ENCODE data around the gene GAA. TPM values are rescaled to one million over a fixed set of nuclear protein-coding genes. Genes with fewer than 3 reads are reported as not detected.

GAA gene
- total and polyA plus RNA-seq, 2 of the 4 experiments (the other 2 are of a cell fraction) = 2.2 to 14.8 TPM

- dilution Hi-C loops (cut with HindIII; ENCODE audit: low sequenced_read_pairs, unreplicated experiment) (no loop called here), intact Hi-C loops (cut with micrococcal nuclease) (no loop called here), in situ Hi-C loops (cut with MboI; ENCODE audit: low sequenced_read_pairs) (no loop called here)
- Histone ChIP-seq H2AFZ (replicated peaks; ENCODE audit: low read length, poor library complexity) (peak overlapping the region; percentile 41), H3K36me3 (ENCODE audit: control insufficient read depth, insufficient read depth, low read length) (peaks cover 3% of the 10 kb centered on the region; the same call in 1 of the 2 replicates), H4K20me1 (ENCODE audit: insufficient read depth, low read length) (no peaks in the 10 kb centered on the region), H3K9ac (ENCODE audit: low read depth, low read length) (no peak overlapping the region), H3K4me2 (ENCODE audit: low read depth, low read length) (no peak overlapping the region), H3K4me3 (ENCODE audit: insufficient read depth, low read depth, low read length) (no peak overlapping the region), H2BK20ac (ENCODE audit: low read depth, low read length) (no peak overlapping the region), H2BK15ac (ENCODE audit: low read depth, low read length) (no peak overlapping the region), H4K5ac (ENCODE audit: low read depth, low read length) (no peak overlapping the region), H4K91ac (ENCODE audit: insufficient read depth, low read depth, low read length) (no peak overlapping the region), H3K18ac (ENCODE audit: low read depth, low read length) (no peak overlapping the region), H3K4me1 (ENCODE audit: control insufficient read depth, insufficient read depth, low read length) (peaks cover 5% of the 10 kb centered on the region), H4K8ac (ENCODE audit: low read depth in 2 of 2, low read length in 2 of 2) (no peak overlapping the region), H3K23ac (ENCODE audit: low read depth, low read length) (no peak overlapping the region), H3K14ac (replicated peaks; ENCODE audit: low read depth, low read length) (no peak overlapping the region), H2BK120ac (ENCODE audit: low read depth, low read length) (no peak overlapping the region), H3K27me3 (ENCODE audit: control insufficient read depth, insufficient read depth, low read length) (no peaks in the 10 kb centered on the region), H3K9me1 (ENCODE audit: insufficient read depth, low read length) (peaks cover 7% of the 10 kb centered on the region), H2BK5ac (ENCODE audit: low read depth, low read length, poor library complexity, severe bottlenecking) (no peak overlapping the region), H3K79me1 (ENCODE audit: low read depth in 1 of 2, low read length in 2 of 2) (no peaks in the 10 kb centered on the region), H3K56ac (ENCODE audit: extremely low read depth, insufficient read depth, low read length) (no peak overlapping the region), H3K9me3 (ENCODE audit: control insufficient read depth, insufficient read depth, low read length) (no peaks in the 10 kb centered on the region), H2AK9ac (replicated peaks; ENCODE audit: low read depth, low read length, poor library complexity) (peak overlapping the region; percentile 71), H3K27ac (ENCODE audit: insufficient read depth, low read length) (no peak overlapping the region), H3K4ac (ENCODE audit: low read depth, low read length) (no peak overlapping the region), H2AK5ac (ENCODE audit: low read depth, low read length) (no peak overlapping the region)
- no peak for DNase-seq
- POLR2A ChIA-PET (ENCODE audit: unreplicated experiment) = no interaction called here
- no CpG with 5 or more reads among the region's 20 CpGs for WGBS, 2 experiments (ENCODE audit: extremely low coverage in 2 of 2, insufficient read length in 1 of 2)
- CTCF ChIA-PET = no interaction called here
- TF ChIP-seq MAZ (IDR thresholded peaks at IDR 0.05; ENCODE audit: borderline replicate concordance, low read depth, low read length) (no peak), POLR2A (IDR thresholded peaks at IDR 0.05; ENCODE audit: low read depth, low read length) (no peak), USF2 (IDR thresholded peaks at IDR 0.05; ENCODE audit: low read depth, low read length) (no peak), RCOR1 (IDR thresholded peaks at IDR 0.05; ENCODE audit: insufficient replicate concordance, low read length) (no peak), ELK1 (IDR thresholded peaks at IDR 0.05; ENCODE audit: borderline replicate concordance, low read depth, low read length) (no peak), BHLHE40 (IDR thresholded peaks at IDR 0.05; ENCODE audit: low read depth, low read length) (no peak), RAD21 (IDR thresholded peaks at IDR 0.05; ENCODE audit: low read length) (no peak)
- ATAC-seq (ENCODE audit: low read depth) = no peak
- BruUV-seq (replicated peaks) = no TSS peak
Measured at GRCh38 chr17:80113033-80113484, 11.7 kb downstream of the GAA start.
